GM13976 (cell line): ENCODE measurements around the gene TMEM52.
A peak's percentile ranks its signal among the peaks of the same experiment; 100 is the strongest.

Experiments
- DNase-seq: peaks from one replicate; pipeline ENCODE4 v3.0.0; 2012; ENCODE audit warnings: low spot score
- CTCF ChIP-seq: IDR thresholded peaks from 2 replicates; pipeline ENCODE4 v1.5.1; 2012; ENCODE audit warnings: borderline replicate concordance, mild to moderate bottlenecking; ENCODE audit not compliant: insufficient read depth; ENCODE audit errors: extremely low read depth, missing control alignments, control extremely low read depth
- in situ Hi-C: fragments of 300-500 bp; cut with MboI; formaldehyde crosslinking; loops from one replicate; pipeline ENCODE4 v1.12.0; 2022; ENCODE audit warnings: low sequenced_read_pairs, mixed read lengths, inconsistent platforms; ENCODE audit not compliant: unreplicated experiment

Gene TMEM52

GRCh38 chr1:1894354-1895059 is 24.6 kb downstream of the TMEM52 start:
- no peak for TF ChIP-seq CTCF
- DNase-seq, result no peak
- in situ Hi-C loops, result no loop called here

GRCh38 chr1:1893997-1894353 is 25.1 kb downstream of the TMEM52 start:
- in situ Hi-C loops, result no loop called here
- TF ChIP-seq CTCF, result no peak
- DNase-seq, result no peak

- in situ Hi-C loops, result no loop called here
- no peak for TF ChIP-seq CTCF
- DNase-seq, result no peak
Measured at GRCh38 chr1:1893291-1893985, 25.6 kb downstream of the TMEM52 start.

GRCh38 chr1:1892763-1893120 is 26.3 kb downstream of the TMEM52 start:
- no peak for DNase-seq
- in situ Hi-C loops, result no loop called here
- no peak for TF ChIP-seq CTCF

GRCh38 chr1:1892079-1892762 is 26.9 kb downstream of the TMEM52 start:
- TF ChIP-seq CTCF, result no peak
- in situ Hi-C loops, result no loop called here
- DNase-seq, result no peak

GRCh38 chr1:1891349-1892078 is 27.6 kb downstream of the TMEM52 start:
- no peak for TF ChIP-seq CTCF
- peak; percentile 92 for DNase-seq
- in situ Hi-C loops, result no loop called here
